ENCODE results near the gene AP3B2. TPM values are rescaled to one million over a fixed set of nuclear protein-coding genes. Genes with fewer than 3 reads are reported as not detected.

The AP3B2 gene, protein sequence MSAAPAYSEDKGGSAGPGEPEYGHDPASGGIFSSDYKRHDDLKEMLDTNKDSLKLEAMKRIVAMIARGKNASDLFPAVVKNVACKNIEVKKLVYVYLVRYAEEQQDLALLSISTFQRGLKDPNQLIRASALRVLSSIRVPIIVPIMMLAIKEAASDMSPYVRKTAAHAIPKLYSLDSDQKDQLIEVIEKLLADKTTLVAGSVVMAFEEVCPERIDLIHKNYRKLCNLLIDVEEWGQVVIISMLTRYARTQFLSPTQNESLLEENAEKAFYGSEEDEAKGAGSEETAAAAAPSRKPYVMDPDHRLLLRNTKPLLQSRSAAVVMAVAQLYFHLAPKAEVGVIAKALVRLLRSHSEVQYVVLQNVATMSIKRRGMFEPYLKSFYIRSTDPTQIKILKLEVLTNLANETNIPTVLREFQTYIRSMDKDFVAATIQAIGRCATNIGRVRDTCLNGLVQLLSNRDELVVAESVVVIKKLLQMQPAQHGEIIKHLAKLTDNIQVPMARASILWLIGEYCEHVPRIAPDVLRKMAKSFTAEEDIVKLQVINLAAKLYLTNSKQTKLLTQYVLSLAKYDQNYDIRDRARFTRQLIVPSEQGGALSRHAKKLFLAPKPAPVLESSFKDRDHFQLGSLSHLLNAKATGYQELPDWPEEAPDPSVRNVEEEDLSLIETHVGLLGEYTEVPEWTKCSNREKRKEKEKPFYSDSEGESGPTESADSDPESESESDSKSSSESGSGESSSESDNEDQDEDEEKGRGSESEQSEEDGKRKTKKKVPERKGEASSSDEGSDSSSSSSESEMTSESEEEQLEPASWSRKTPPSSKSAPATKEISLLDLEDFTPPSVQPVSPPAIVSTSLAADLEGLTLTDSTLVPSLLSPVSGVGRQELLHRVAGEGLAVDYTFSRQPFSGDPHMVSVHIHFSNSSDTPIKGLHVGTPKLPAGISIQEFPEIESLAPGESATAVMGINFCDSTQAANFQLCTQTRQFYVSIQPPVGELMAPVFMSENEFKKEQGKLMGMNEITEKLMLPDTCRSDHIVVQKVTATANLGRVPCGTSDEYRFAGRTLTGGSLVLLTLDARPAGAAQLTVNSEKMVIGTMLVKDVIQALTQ
- total RNA-seq = 0.51 TPM in 1 of 2 replicates, not detected in the other
- long read RNA-seq = 0 reads

- TF ChIP-seq CTCF (IDR thresholded peaks at IDR 0.05) = no peak
Measured at GRCh38 chr15:82709421-82710207, at the start of gene AP3B2. AP3B2 (minus strand) TSS chr15:82709875; CDS start chr15:82709706, 169 bp downstream.

GRCh38 chr15:82751308-82751707, 41.6 kb upstream of the AP3B2 start:
- H3K27me3 Mint-ChIP-seq (ENCODE audit: unreplicated experiment) = no peaks in the 10 kb centered on the region
- no peak for TF ChIP-seq CTCF (IDR thresholded peaks at IDR 0.05)
- H3K9me3 Mint-ChIP-seq (ENCODE audit: unreplicated experiment) = no peaks in the 10 kb centered on the region
- H3K27ac Mint-ChIP-seq (ENCODE audit: unreplicated experiment) = peak overlapping the region; percentile 98
- no peak for DNase-seq (ENCODE audit: extremely low spot score, unreplicated experiment)
- H3K36me3 Mint-ChIP-seq (ENCODE audit: unreplicated experiment) = peaks cover 26% of the 10 kb centered on the region
- peaks cover 31% of the 10 kb centered on the region for H3K4me1 Mint-ChIP-seq (ENCODE audit: unreplicated experiment)
- H3K4me3 Mint-ChIP-seq (ENCODE audit: unreplicated experiment) = peak overlapping the region; percentile 100

More at GRCh38 chr15:82709421-82710207, at the start of gene AP3B2:
- Mint-ChIP-seq H3K9me3 (ENCODE audit: unreplicated experiment) (no peaks in the 10 kb centered on the region), H3K27me3 (ENCODE audit: unreplicated experiment) (no peaks in the 10 kb centered on the region), H3K27ac (ENCODE audit: unreplicated experiment) (no peak within 1 kb of the TSS), H3K4me3 (ENCODE audit: unreplicated experiment) (peak within 1 kb of the TSS; percentile 75), H3K36me3 (ENCODE audit: unreplicated experiment) (no peaks in the 10 kb centered on the region), H3K4me1 (ENCODE audit: unreplicated experiment) (no peaks in the 10 kb centered on the region)
- peak; percentile 90 for DNase-seq (ENCODE audit: extremely low spot score, unreplicated experiment)

GRCh38 chr15:82750831-82751180, 41.1 kb upstream of the AP3B2 start:
- no peak for TF ChIP-seq CTCF (IDR thresholded peaks at IDR 0.05)
- H3K36me3 Mint-ChIP-seq (ENCODE audit: unreplicated experiment) = peaks cover 21% of the 10 kb centered on the region
- H3K4me3 Mint-ChIP-seq (ENCODE audit: unreplicated experiment) = peak overlapping the region; percentile 100
- no peak for DNase-seq (ENCODE audit: extremely low spot score, unreplicated experiment)
- peak overlapping the region; percentile 98 for H3K27ac Mint-ChIP-seq (ENCODE audit: unreplicated experiment)
- H3K27me3 Mint-ChIP-seq (ENCODE audit: unreplicated experiment) = no peaks in the 10 kb centered on the region
- peaks cover 31% of the 10 kb centered on the region for H3K4me1 Mint-ChIP-seq (ENCODE audit: unreplicated experiment)
- no peaks in the 10 kb centered on the region for H3K9me3 Mint-ChIP-seq (ENCODE audit: unreplicated experiment)

DNA sequence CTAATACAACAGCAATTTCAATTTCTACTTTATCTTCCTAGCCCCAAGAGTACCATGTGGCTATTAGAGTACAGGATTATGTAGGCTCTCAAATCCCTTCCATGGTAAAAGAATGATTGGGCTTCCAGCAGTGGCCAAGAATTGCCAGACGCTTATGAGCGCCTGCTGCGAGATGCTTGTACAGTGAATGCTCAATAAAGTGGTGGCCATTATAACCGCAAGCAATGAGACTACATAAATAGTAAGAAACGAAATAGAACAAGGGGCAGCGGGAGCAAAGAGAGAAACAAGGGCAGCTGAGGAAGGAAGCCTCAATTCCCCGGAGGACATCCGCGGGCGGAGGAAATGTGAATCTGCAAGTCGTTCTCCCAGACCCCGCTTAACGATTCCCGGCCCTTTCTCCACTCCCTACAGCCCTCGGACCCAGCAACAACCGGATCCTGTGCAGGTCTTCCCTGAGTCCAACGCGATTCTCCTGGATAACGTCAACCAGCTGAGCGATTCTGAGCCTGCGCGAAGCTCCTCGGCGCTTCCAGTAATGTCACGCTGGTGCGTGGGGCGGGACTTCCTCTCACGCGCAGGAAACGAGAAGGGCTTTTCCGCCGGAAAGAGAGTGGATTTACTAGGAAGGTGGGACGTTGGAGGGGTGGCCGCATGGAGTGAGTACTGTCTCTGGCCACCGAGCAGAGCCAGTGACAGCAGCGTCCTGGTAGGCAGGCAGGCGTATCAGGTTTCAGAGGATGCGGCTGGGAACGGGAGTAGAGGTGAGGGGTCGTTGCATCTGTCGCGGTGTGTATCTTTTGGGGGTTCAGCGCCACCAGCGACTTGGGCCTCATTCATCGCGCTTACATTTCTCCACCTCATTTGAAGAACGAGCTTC, 40.5 kb upstream of the AP3B2 start:
- peaks cover 17% of the 10 kb centered on the region for H3K36me3 Mint-ChIP-seq (ENCODE audit: unreplicated experiment)
- peak overlapping the region; percentile 100 for H3K4me3 Mint-ChIP-seq (ENCODE audit: unreplicated experiment)
- no peak for TF ChIP-seq CTCF (IDR thresholded peaks at IDR 0.05)
- DNase-seq (ENCODE audit: extremely low spot score, unreplicated experiment) = peak; percentile 94
- no peaks in the 10 kb centered on the region for H3K27me3 Mint-ChIP-seq (ENCODE audit: unreplicated experiment)
- H3K27ac Mint-ChIP-seq (ENCODE audit: unreplicated experiment) = peak overlapping the region; percentile 98
- H3K4me1 Mint-ChIP-seq (ENCODE audit: unreplicated experiment) = peaks cover 31% of the 10 kb centered on the region
- H3K9me3 Mint-ChIP-seq (ENCODE audit: unreplicated experiment) = no peaks in the 10 kb centered on the region

Measured in osteocyte (in vitro differentiated cells).